HG03521 (cell line): Measurements from ENCODE around the gene NR3C1.
A peak's percentile ranks its signal among the peaks of the same experiment; 100 is the strongest.

ENCODE experiments used
- ATAC-seq: cut with Tn5 transposase; IDR thresholded peaks from one replicate; pipeline ENCODE4 v1.9.1; 2021; ENCODE audit warnings: mild to moderate bottlenecking, moderate library complexity; ENCODE audit not compliant: unreplicated experiment

The NR3C1 gene

DNA sequence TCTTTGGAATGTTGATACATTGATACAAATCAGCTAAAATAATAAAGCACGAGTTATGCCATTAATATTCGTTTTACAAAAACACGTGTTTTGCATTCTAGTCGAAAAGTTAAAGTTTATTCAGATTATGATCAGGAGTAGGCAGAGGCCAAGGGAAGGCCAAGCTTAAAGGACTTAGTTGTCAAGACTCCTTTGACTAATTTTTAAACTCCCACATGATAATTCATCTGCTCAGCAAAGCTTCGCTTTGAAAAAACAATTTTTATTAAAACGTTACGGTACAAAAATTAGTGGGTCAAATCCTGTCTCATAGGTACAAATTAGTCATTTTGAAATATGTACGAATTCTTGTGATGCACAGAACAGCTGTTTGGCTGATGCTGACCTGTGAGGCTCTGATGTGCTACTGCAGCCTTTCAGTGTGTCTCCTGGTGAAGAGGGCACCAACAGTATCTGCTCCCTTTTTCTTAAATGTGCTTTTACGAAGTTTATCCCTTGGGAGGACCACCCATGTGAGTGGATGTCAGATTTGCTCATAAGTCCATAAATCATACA lies 23.0 kb upstream of the NR3C1 start:
- peak; percentile 52 for ATAC-seq

GRCh38 chr5:143425835-143426234 lies 22.3 kb upstream of the NR3C1 start:
- ATAC-seq = no peak

DNA sequence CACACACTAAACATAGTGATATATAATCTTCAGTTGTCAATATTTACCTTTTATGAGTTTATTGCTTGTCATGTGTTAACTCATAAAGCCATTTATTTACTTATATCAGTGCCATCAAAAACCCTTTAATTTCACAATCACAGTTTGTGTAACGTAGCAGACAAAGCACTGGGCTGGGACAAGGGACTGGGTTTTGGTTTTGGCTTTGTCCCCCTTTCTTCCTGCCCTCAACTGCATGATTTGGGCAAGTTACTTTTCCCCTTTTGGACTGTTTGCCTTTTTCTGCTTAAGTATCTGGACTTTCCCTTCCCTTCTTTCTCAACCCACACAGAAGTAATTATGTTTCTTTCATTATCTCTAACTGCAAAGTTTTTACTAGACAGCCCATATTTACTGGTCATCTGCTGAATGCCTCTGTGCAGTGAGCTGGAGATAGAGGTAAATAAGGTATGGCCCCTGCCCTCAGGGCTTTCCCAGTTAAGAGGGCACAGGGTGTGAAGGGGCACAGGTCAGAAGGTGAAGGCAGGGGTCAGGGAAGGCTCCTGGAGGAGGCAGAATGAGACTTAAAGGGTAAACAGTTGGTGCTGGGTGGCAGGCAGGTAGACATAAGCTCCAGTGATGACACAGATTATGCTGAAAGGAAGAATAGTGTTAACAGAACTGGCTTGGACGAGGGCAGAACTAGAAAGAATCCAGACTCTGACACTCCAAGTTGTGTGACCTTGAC lies 14.8 kb upstream of the NR3C1 start:
- no peak for ATAC-seq

- no peak for ATAC-seq
Observed at GRCh38 chr5:143417503-143418139, 14.1 kb upstream of the NR3C1 start.

GRCh38 chr5:143416411-143416810 lies 12.9 kb upstream of the NR3C1 start:
- no peak for ATAC-seq

DNA sequence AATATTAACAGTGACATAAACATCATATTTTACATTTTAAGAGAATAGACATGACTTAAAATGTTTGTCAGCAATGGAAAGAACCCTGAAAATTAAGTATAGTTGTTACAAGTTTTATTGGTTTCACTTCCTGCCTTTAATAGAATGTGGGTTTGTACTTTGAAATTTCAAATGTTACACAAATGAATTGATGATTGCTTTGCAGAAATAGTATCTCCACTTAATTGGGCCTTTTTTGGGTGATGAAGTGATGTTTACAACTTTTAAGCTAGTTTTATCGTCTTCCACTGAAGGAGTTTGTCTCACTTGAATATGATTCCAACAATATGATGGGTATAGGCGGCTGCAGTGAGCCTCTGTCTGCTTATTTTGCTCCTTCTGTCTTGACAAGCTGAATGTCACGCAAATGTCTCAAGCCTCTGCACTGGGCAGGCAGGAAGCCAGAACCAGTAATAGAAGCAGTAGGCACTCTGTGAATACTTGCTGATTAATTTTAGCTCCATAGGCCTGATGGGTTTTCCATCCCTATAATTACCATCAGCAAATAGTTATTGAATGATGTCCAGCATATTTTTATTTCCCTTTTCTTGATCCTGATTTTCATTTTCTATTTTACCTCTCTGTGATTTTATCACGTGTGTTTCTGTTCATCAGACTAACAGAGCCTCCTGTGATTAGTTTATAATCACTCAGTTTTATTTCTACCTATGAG lies 10.6 kb upstream of the NR3C1 start:
- peak; percentile 58 for ATAC-seq

GRCh38 chr5:143412661-143413342 lies 9.3 kb upstream of the NR3C1 start:
- no peak for ATAC-seq

- no peak for ATAC-seq
Observed at GRCh38 chr5:143409926-143410325, 6.4 kb upstream of the NR3C1 start.

DNA sequence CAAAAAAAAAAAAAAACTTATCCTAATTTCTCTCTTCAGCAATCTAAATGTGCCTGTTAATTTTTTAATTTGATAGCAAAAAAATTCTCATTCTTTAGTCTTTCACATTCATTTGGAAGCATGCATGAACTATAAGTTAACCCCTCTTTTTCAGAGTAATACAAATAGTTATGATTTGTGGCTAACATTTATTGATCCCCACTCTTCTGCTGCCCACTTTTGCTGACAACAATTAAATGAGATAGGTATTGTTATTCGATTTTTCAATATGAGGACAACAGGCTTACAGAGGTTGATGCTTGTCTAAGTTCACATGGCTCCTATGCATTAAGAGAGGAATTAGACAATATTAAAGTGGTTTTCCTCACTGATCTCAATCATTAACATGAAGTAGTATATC lies 2.9 kb upstream of the NR3C1 start:
- ATAC-seq = no peak

GRCh38 chr5:143405849-143406098 lies 2.3 kb upstream of the NR3C1 start:
- ATAC-seq = no peak

GRCh38 chr5:143405063-143405848 lies 1.8 kb upstream of the NR3C1 start:
- ATAC-seq = peak; percentile 28

GRCh38 chr5:143404416-143405062 lies 1.1 kb upstream of the NR3C1 start:
- peak; percentile 11 for ATAC-seq

- peak; percentile 8 for ATAC-seq
Observed at GRCh38 chr5:143403334-143403592, 223 bp downstream of the NR3C1 start.

- ATAC-seq = no peak
Observed at GRCh38 chr5:143402553-143403333, 743 bp downstream of the NR3C1 start.

DNA sequence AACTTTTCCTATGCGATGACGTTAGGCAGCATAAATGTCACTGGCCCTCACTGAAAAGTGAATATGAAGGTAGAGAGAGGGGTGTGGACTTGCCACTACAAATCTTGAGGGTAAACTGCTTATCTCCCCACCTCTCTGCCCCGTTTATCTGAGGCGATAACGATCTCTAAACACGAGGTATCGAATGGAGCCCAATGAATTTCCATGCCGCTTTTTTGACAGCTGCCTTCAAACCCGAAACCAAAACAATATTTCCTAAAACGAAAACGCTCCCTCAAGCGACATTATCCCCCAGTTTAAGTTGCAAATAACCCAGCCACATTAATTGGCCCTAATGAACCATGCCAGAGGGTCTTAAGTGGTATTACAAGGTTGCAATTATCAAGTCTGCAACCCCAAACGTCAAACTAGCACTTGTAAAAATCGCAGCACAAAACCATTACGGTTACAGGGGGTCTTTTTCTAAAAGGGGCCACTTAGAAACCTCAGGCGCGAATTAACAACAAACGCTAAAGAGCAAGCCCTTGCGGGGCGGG lies 1.4 kb downstream of the NR3C1 start:
- no peak for ATAC-seq

DNA sequence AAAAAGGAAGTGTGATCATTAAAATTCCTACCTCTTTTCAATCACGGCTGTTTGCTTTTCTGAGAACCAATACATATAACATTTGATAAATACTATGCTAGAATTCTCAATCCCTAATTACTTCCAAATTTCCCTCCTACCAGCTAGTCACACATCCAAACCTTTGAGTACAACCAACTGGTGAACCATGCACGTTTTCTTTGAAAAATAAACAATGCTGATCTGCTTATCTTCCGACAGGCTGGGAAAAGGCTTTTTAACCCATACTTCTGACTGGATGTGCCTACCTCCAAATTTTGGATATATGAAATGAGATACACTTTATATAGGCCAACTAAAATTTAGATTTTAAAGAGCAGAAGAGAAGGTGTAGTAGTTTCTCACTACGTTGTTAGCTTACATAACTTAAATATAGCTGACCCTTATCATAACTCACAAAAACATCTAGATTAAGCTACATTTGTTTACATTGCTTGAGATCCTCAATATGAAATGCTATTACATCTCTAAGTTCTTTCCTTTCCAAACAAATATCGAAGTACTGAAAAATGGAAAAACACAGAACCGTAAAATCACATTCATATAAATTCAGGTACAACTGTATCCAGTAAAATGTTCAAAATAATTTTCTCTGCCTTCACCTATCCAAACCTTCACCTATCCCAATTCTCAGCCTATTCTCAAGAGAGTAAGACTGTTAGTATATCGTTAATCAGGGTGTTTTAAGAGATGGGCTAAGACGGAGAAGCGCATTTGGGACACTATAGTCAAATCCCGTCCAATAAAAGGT lies 2.1 kb downstream of the NR3C1 start:
- ATAC-seq = no peak

- no peak for ATAC-seq
Observed at GRCh38 chr5:143400541-143401226, 2.8 kb downstream of the NR3C1 start.
